GM13977 (cell line): Measurements from ENCODE around the gene ZC3H12C.

Experiments used
- DNase-seq: peaks from one replicate; pipeline ENCODE4 v3.0.0; 2012; ENCODE audit warnings: low spot score
- in situ Hi-C: fragments of 300-500 bp; cut with MboI; formaldehyde crosslinking; loops from one replicate; pipeline ENCODE4 v1.12.0; 2022; ENCODE audit warnings: low sequenced_read_pairs, low pct_unique_long_range_greater_than_20kb, mixed read lengths, inconsistent platforms; ENCODE audit not compliant: unreplicated experiment
- TF ChIP-seq, protein P1 (sequence below): IDR thresholded peaks from 2 replicates; pipeline ENCODE4 v1.5.1; 2012; ENCODE audit warnings: mild to moderate bottlenecking, control low read depth; ENCODE audit not compliant: insufficient read depth; ENCODE audit errors: extremely low read depth, missing control alignments

ZC3H12C gene

DNA sequence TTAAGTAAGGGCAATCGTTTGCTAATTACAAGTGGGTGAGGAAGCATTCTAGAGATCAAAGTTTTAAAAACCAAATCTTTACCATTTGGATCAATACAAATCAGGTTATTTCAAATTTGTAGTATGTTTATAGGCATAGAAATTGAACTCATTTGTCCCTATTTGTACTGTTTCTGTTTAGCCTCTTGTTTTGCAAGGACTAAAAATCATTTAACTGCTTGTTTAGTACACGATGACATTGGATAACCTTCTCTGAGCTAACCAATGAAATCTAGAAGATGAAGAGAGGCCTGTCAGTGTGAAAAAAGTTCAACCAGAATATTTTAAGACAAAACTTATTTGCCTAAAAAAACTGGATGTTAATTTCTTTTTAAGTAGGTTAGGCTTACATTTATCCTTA is 40.0 kb downstream of the ZC3H12C start:
- in situ Hi-C loops: loop anchor here (25.0 kb wide), 1 partner anchor 96 kb away; no protein-coding TSS in a partner anchor
- no peak for DNase-seq
- TF ChIP-seq, protein P1, sequence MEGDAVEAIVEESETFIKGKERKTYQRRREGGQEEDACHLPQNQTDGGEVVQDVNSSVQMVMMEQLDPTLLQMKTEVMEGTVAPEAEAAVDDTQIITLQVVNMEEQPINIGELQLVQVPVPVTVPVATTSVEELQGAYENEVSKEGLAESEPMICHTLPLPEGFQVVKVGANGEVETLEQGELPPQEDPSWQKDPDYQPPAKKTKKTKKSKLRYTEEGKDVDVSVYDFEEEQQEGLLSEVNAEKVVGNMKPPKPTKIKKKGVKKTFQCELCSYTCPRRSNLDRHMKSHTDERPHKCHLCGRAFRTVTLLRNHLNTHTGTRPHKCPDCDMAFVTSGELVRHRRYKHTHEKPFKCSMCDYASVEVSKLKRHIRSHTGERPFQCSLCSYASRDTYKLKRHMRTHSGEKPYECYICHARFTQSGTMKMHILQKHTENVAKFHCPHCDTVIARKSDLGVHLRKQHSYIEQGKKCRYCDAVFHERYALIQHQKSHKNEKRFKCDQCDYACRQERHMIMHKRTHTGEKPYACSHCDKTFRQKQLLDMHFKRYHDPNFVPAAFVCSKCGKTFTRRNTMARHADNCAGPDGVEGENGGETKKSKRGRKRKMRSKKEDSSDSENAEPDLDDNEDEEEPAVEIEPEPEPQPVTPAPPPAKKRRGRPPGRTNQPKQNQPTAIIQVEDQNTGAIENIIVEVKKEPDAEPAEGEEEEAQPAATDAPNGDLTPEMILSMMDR: no peak

DNA sequence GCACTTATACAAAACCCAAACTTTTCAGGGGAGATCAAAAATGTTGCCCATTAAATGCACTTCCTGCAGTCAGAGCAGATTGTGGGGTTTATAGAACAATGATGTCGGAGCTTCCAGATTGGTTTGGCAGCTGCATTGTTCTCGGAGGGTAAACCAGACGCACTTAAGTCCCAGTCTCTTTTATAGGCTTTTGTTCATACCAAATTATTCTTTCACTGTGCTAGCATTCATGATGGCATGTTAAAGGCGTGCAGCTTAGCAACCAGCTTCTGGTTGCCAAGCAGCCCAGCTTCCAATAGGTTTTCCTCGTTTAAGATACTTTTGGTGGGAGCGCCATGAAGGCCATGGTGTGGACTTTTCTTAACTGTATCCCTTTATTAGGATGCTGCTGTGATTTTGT is 40.9 kb downstream of the ZC3H12C start:
- in situ Hi-C loops: loop anchor here (25.0 kb wide), 1 partner anchor 97 kb away; no protein-coding TSS in a partner anchor
- DNase-seq: no peak
- TF ChIP-seq, protein P1: no peak

DNA sequence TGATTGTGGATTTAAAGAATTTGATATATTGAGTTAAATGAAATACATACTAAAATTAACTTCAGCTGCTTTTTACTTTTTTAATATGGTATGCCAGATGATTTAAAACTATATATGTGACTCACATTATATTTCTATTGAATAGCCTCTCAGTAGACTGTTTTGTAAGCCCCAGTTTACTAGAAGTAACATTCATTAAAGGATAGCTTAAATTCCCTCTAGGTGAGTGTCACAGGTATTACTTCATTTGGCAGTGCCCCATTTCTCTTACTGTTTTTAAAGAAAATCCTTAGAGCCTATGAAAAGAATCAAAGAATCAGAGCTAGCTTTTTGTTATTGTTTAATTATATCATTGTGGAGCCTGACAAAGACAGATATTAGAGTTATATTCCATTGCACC is 48.6 kb downstream of the ZC3H12C start:
- no peak for DNase-seq
- in situ Hi-C loops: loop anchor here (25.0 kb wide), 1 partner anchor 105 kb away; no protein-coding TSS in a partner anchor
- TF ChIP-seq, protein P1: no peak

DNA sequence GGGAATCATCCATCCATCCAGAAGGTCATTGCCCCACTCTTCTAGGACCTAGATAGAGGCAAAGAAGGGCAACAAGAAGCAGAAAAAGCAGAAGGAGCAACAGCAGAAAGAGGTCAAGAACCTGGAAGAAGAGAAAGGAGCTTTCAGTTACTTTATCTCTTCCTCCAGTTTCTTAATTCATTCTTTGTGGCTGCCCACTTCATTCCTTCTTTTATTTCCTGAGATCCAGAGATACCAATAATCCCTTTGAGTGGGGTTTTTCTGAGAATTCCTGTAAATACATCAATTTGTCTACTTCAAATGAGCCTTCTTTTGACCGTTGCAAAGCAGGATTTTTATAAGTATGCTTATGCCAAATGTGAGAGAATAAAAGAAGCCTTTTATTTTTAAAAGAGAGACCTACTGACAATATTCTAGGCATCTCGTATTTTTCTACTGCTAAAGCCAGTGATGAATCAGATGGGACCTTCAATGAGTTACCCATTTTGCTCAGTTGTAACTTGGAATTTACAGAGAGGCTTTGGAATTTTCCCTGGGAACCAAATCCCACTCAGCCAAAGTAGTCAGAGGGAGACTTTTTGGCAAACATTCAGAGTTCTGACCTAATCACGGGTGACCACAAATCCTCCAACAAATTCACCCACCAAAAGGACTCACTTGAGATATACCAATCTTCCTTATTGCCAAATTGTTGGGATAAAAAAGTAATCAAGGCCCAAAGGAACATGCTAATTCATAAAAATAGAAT is 54.9 kb downstream of the ZC3H12C start:
- no peak for DNase-seq
- in situ Hi-C loops: loop anchor here (25.0 kb wide), 1 partner anchor 111 kb away; no protein-coding TSS in a partner anchor
- TF ChIP-seq, protein P1: no peak

DNA sequence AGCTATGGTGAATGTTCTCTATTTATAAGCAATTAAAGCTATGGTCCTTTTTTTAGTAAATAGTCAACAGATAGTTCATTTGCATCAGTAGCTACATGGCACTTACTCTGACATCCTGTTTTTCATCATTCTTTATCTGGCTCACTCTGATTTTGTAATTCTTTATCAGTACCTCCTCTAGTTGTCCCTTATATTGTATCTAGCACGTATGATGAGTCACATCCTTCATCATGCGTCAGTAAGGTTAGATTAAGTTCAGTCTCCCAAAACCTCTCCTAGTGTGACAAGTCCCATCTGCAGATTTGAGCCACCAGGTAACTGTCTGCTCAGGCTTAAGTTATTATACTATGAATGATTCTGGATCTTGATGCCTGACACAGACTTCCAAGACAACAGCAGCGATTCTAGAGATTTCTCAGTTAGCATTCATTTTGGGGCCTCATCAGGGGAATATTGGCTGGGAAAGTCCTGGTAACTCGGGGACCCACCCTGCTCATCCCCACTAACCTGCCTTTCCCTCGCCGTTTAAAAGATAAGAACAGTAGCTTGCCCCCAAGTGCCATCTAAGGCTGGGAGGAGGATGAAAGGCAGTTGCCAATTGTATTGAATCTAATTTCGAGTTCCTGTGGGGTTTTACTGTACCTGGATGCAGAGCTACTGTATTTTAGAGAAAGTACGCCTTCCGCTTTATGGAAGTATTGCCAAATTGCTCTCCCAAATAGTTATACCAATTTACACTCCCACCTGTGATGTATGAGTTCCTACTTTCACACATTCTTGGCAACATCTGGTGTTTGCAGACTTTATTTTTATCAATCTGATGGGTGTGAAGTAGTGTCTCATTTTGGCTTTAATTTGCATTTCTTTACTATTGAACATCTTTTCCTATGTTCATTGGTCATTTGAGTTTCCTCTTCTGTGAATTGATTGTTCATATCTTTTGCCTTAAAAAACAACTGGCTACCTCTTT is 55.9 kb downstream of the ZC3H12C start:
- TF ChIP-seq, protein P1: no peak
- in situ Hi-C loops: loop anchor here (25.0 kb wide), 1 partner anchor 112 kb away; no protein-coding TSS in a partner anchor
- DNase-seq: no peak

DNA sequence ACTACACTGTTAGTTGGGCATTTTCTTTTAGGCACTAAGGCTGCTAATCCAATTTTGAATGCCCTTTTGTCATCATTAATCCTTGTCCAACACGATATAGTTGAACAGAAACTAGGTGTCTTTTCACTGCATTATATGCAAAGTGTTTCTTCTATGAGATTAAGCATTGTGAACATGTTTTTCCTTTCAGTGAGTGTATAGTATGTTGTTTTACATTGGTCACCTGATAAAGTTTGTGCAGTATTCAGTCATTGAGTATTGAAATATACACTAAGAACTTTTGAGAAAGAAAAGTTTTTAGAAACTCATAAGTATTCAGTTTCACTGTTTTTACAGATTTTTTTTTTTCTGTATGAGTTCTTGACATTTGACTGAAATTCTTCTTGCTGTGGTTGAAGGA is 59.0 kb downstream of the ZC3H12C start:
- no peak for DNase-seq
- in situ Hi-C loops: no loop called here
- TF ChIP-seq, protein P1: no peak
